GM23248 (cell line): ENCODE results near the gene ANKH. TPM values are rescaled to one million over a fixed set of nuclear protein-coding genes. Genes with fewer than 3 reads are reported as not detected.
"Not testable (repeated sequence)": the region's sequence is repeated elsewhere in the genome, so short reads cannot be mapped to it uniquely, and the experiment has no call there.

Experiments used
- DNase-seq: peaks from one replicate; pipeline ENCODE4 v3.0.0-alpha.2; 2015
- H2AFZ ChIP-seq: fragments of 200-600 bp; sonication (generic); 2 replicates; pipeline ENCODE4 v1.6.1; 2016; ENCODE audit warnings: antibody characterized with exemption
- H3F3A ChIP-seq: fragments of 200-600 bp; sonication (generic); 2 replicates; pipeline ENCODE4 v1.6.1; 2016; ENCODE audit warnings: mild to moderate bottlenecking, antibody characterized with exemption, mixed run types; ENCODE audit not compliant: insufficient read depth
- H3K27ac ChIP-seq: fragments of 200-600 bp; sonication (generic); 2 replicates; pipeline ENCODE4 v1.5.1; 2016; ENCODE audit warnings: mild to moderate bottlenecking
- H3K27me3 ChIP-seq: fragments of 200-600 bp; sonication (generic); replicated peaks from 2 replicates; pipeline ENCODE4 v1.6.1; 2016; ENCODE audit warnings: mild to moderate bottlenecking; ENCODE audit not compliant: insufficient read depth
- H3K36me3 ChIP-seq: fragments of 200-600 bp; sonication (generic); 2 replicates; pipeline ENCODE4 v1.6.1; 2016; ENCODE audit warnings: low read depth, mild to moderate bottlenecking
- H3K4me1 ChIP-seq: fragments of 200-600 bp; sonication (generic); 2 replicates; pipeline ENCODE4 v1.6.1; 2016; ENCODE audit warnings: mild to moderate bottlenecking; ENCODE audit not compliant: insufficient read depth
- H3K4me2 ChIP-seq: fragments of 200-600 bp; sonication (generic); one replicate; pipeline ENCODE4 v1.6.1; 2016; ENCODE audit warnings: mild to moderate bottlenecking; ENCODE audit not compliant: unreplicated experiment
- H3K4me3 ChIP-seq: fragments of 200-600 bp; sonication (generic); 2 replicates; pipeline ENCODE4 v1.5.1; 2016; ENCODE audit warnings: mild to moderate bottlenecking
- H3K79me2 ChIP-seq: fragments of 200-600 bp; sonication (generic); 2 replicates; pipeline ENCODE4 v1.6.1; 2016; ENCODE audit warnings: mild to moderate bottlenecking; ENCODE audit not compliant: insufficient read depth
- H3K9ac ChIP-seq: fragments of 200-600 bp; sonication (generic); 2 replicates; pipeline ENCODE4 v1.6.1; 2016; ENCODE audit warnings: mild to moderate bottlenecking
- H3K9me2 ChIP-seq: fragments of 200-600 bp; sonication (generic); 2 replicates; pipeline ENCODE4 v1.6.1; 2016; ENCODE audit warnings: mixed run types, mild to moderate bottlenecking, moderate library complexity; ENCODE audit not compliant: insufficient read depth
- H3K9me3 ChIP-seq: fragments of 200-600 bp; sonication (generic); one replicate; pipeline ENCODE4 v1.6.1; 2017; ENCODE audit warnings: low read depth
- H4K20me1 ChIP-seq: fragments of 200-600 bp; sonication (generic); 2 replicates; pipeline ENCODE4 v1.6.0; 2016; ENCODE audit not compliant: insufficient read depth
- EZH2 ChIP-seq: fragments of 200-600 bp; sonication (generic); IDR thresholded peaks from 2 replicates; pipeline ENCODE4 v1.6.1; 2018; ENCODE audit warnings: antibody characterized with exemption, mild to moderate bottlenecking; ENCODE audit not compliant: insufficient read depth, poor library complexity, severe bottlenecking
- EZH2phosphoT487 ChIP-seq: fragments of 200-600 bp; sonication (generic); IDR thresholded peaks from 2 replicates; pipeline ENCODE4 v1.6.1; 2018; ENCODE audit warnings: antibody characterized with exemption, moderate library complexity, mild to moderate bottlenecking, low read depth; ENCODE audit not compliant: insufficient read depth
- WGBS, 2 experiments: methylation state at CpG; one replicate each; pipeline ENCODE4 v1.1.6; 2015 to 2017; ENCODE audit warnings: low lambda C conversion rate in 2 of 2, low coverage in 1 of 2; ENCODE audit errors: missing lambda C conversion rate in 2 of 2; 5-methylcytosine and 5-hydroxymethylcytosine counted together
- in situ Hi-C: fragments of 300-500 bp; cut with MboI; formaldehyde crosslinking; loops from 2 replicates; pipeline ENCODE4 v1.15.0; 2020
- polyA plus RNA-seq: library from polyadenylated mRNA; unstranded; fragments of >200 nt; fragmentation: Nextera tagmentation; extraction: Ambion mirVana; gene quantifications from 2 replicates; pipeline ENCODE4 v1.2.1, GENCODE V29; 2016
- total RNA-seq: library from RNA; depleted of rRNA; stranded (reverse); fragments of >200 nt; shearing (Covaris generic); gene quantifications from 2 replicates; pipeline ENCODE4 v1.2.3, GENCODE V29; 2014

Gene ANKH
- total and polyA plus RNA-seq, 2 experiments from 2014 or later, result 45.9 to 47.6 TPM

GRCh38 chr5:14801792-14802191, 69.8 kb downstream of the ANKH start:
- Histone ChIP-seq H3K9me3 (no peaks in the 10 kb centered on the region), H3K27me3 (no peaks in the 10 kb centered on the region), H2AFZ (no peak overlapping the region), H3K79me2 (peaks cover 26% of the 10 kb centered on the region; the same call in 1 of the 2 replicates), H3K4me3 (no peak overlapping the region), H3K4me2 (no peak overlapping the region), H3K27ac (no peak overlapping the region), H3K9ac (no peak overlapping the region), H3K9me2 (no peaks in the 10 kb centered on the region), H4K20me1 (no peaks in the 10 kb centered on the region), H3K36me3 (no peaks in the 10 kb centered on the region), H3F3A (no peaks in the 10 kb centered on the region; the same call in 1 of the 2 replicates), H3K4me1 (peaks cover 6% of the 10 kb centered on the region)
- TF ChIP-seq EZH2phosphoT487 (no peak), EZH2 (no peak)
- in situ Hi-C loops, result no loop called here
- DNase-seq, result no peak
- WGBS, 2 experiments, result 76 to 77% methylated on average over 3 of the region's 3 CpGs

GRCh38 chr5:14797385-14797784, 74.2 kb downstream of the ANKH start:
- H3K4me3 ChIP-seq, H3K4me1 ChIP-seq, H3K9ac ChIP-seq, in situ Hi-C loops, H2AFZ ChIP-seq, H3K27me3 ChIP-seq, H3F3A ChIP-seq, H3K9me2 ChIP-seq, H3K36me3 ChIP-seq, H3K9me3 ChIP-seq, H4K20me1 ChIP-seq, H3K4me2 ChIP-seq: not testable (repeated sequence)
- DNase-seq, result peak; percentile 21
- 0 out of 2 replicates have a peak overlapping the region, but pooled peaks have one; percentile 9 for H3K27ac ChIP-seq
- H3K79me2 ChIP-seq, result peaks cover 15% of the 10 kb centered on the region; the same call in 1 of the 2 replicates
- WGBS, 2 experiments, result 95 to 98% methylated on average over 4 of the region's 4 CpGs

- Histone ChIP-seq H3K4me1 (peaks cover 11% of the 10 kb centered on the region), H3K27ac (no peak overlapping the region), H3K9ac (no peak overlapping the region), H3K4me2 (no peak overlapping the region), H3K9me3 (no peaks in the 10 kb centered on the region), H3F3A (no peaks in the 10 kb centered on the region), H3K4me3 (no peak overlapping the region), H2AFZ (no peak overlapping the region), H3K36me3 (no peaks in the 10 kb centered on the region), H3K9me2 (no peaks in the 10 kb centered on the region), H3K27me3 (no peaks in the 10 kb centered on the region), H3K79me2 (peaks cover 10% of the 10 kb centered on the region; the same call in 1 of the 2 replicates), H4K20me1 (no peaks in the 10 kb centered on the region)
- DNase-seq, result no peak
- TF ChIP-seq EZH2 (no peak), EZH2phosphoT487 (no peak)
- in situ Hi-C loops, result no loop called here
- WGBS, 2 experiments, result 89 to 90% methylated on average over 4 of the region's 4 CpGs
Measured at GRCh38 chr5:14794583-14795230, 76.9 kb downstream of the ANKH start.

GRCh38 chr5:14793851-14794250, 77.7 kb downstream of the ANKH start:
- Histone ChIP-seq H3K4me3 (no peak overlapping the region), H3K9ac (no peak overlapping the region), H3K27ac (no peak overlapping the region), H3K9me2 (no peaks in the 10 kb centered on the region), H3K27me3 (no peaks in the 10 kb centered on the region), H3F3A (no peaks in the 10 kb centered on the region), H3K4me1 (peaks cover 11% of the 10 kb centered on the region), H3K4me2 (no peak overlapping the region), H4K20me1 (no peaks in the 10 kb centered on the region), H3K36me3 (no peaks in the 10 kb centered on the region), H3K9me3 (no peaks in the 10 kb centered on the region), H2AFZ (no peak overlapping the region), H3K79me2 (peaks cover 17% of the 10 kb centered on the region; the same call in 1 of the 2 replicates)
- in situ Hi-C loops, result no loop called here
- TF ChIP-seq EZH2phosphoT487 (no peak), EZH2 (no peak)
- 95 to 96% methylated on average over 5 of the region's 5 CpGs for WGBS, 2 experiments
- DNase-seq, result no peak

- WGBS, 2 experiments, result 98 to 99% methylated on average over 5 of the region's 5 CpGs
- DNase-seq, result no peak
- no peaks in the 10 kb centered on the region for H3K9me2 ChIP-seq
Measured at GRCh38 chr5:14790911-14791310, 80.7 kb downstream of the ANKH start.

More at GRCh38 chr5:14790911-14791310, 80.7 kb downstream of the ANKH start:
- H4K20me1 ChIP-seq, result no peaks in the 10 kb centered on the region
- TF ChIP-seq EZH2phosphoT487 (no peak), EZH2 (no peak)
- H3K4me1 ChIP-seq, result peaks cover 4% of the 10 kb centered on the region; the same call in 1 of the 2 replicates
- H3K27me3 ChIP-seq, result no peaks in the 10 kb centered on the region
- no peaks in the 10 kb centered on the region for H3F3A ChIP-seq
- no peaks in the 10 kb centered on the region for H3K36me3 ChIP-seq
- no peaks in the 10 kb centered on the region for H3K9me3 ChIP-seq
- no peak overlapping the region for H3K4me2 ChIP-seq
- peaks cover 28% of the 10 kb centered on the region for H3K79me2 ChIP-seq
- in situ Hi-C loops, result no loop called here
- H3K9ac ChIP-seq, result no peak overlapping the region
- no peak overlapping the region for H3K27ac ChIP-seq
- H2AFZ ChIP-seq, result no peak overlapping the region
- H3K4me3 ChIP-seq, result no peak overlapping the region
